ENCODE results near the gene CPTP. TPM values are rescaled to one million over a fixed set of nuclear protein-coding genes. Genes with fewer than 3 reads are reported as not detected.

CPTP gene
- total and polyA plus RNA-seq, 2 of the 13 experiments (the other 11 are each of a cell fraction or from before 2014, with no cell fraction given) = 5.5 to 9.3 TPM

DNA sequence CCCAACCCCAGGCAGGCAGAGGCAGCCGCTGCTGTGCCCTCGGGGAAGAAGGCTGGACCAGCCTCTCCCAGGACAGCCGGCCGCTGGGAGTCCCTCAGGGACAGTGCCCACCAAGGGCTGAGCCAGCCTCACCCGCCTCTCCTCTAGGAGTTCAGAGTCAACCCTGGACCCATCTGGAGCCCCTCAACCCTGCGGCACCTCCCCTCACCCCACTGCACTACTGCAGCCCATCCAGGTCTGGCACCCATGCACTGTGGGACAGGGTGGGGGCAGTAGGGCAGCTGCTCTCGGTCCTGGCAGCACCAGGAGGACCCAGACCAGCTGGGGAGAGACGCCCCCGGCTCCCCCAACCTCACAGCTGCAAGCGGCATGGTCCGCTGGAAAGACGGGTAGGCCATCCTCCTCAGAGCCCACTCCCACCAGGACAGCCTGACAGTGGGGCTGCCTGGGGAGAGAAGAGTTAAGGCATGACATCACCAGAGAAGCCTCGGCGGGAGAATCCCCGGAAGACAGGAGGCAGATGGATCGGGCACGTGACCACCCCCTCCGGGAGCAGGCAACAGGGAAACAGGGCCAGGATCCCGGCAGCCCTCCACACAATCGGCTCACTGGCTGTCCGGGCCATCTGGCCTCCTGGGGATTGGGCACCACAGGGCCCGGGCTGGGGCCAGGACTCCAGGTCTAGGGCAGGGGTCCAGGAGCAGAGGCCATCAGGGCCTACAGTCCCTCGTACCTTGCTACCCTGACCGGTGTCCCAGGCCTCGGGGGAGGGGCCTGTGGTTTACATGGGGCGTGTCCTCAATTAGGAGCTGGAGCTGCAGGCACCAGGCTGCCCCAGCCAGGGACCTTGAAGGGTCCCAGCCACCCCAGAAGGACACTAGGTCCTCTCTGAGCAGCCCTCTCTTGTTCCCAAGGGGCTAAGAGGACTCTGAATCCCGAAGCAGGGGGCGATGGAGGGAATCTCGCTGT, 20.0 kb upstream of the CPTP start (continued):
- TF ChIP-seq, protein P1, sequence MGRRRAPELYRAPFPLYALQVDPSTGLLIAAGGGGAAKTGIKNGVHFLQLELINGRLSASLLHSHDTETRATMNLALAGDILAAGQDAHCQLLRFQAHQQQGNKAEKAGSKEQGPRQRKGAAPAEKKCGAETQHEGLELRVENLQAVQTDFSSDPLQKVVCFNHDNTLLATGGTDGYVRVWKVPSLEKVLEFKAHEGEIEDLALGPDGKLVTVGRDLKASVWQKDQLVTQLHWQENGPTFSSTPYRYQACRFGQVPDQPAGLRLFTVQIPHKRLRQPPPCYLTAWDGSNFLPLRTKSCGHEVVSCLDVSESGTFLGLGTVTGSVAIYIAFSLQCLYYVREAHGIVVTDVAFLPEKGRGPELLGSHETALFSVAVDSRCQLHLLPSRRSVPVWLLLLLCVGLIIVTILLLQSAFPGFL (CRISPR knock-in tag; IDR thresholded peaks at IDR 0.05) = no peak
- TF ChIP-seq TGIF2 (CRISPR knock-in tag; IDR thresholded peaks at IDR 0.05) = no peak
- TF ChIP-seq, protein P2, sequence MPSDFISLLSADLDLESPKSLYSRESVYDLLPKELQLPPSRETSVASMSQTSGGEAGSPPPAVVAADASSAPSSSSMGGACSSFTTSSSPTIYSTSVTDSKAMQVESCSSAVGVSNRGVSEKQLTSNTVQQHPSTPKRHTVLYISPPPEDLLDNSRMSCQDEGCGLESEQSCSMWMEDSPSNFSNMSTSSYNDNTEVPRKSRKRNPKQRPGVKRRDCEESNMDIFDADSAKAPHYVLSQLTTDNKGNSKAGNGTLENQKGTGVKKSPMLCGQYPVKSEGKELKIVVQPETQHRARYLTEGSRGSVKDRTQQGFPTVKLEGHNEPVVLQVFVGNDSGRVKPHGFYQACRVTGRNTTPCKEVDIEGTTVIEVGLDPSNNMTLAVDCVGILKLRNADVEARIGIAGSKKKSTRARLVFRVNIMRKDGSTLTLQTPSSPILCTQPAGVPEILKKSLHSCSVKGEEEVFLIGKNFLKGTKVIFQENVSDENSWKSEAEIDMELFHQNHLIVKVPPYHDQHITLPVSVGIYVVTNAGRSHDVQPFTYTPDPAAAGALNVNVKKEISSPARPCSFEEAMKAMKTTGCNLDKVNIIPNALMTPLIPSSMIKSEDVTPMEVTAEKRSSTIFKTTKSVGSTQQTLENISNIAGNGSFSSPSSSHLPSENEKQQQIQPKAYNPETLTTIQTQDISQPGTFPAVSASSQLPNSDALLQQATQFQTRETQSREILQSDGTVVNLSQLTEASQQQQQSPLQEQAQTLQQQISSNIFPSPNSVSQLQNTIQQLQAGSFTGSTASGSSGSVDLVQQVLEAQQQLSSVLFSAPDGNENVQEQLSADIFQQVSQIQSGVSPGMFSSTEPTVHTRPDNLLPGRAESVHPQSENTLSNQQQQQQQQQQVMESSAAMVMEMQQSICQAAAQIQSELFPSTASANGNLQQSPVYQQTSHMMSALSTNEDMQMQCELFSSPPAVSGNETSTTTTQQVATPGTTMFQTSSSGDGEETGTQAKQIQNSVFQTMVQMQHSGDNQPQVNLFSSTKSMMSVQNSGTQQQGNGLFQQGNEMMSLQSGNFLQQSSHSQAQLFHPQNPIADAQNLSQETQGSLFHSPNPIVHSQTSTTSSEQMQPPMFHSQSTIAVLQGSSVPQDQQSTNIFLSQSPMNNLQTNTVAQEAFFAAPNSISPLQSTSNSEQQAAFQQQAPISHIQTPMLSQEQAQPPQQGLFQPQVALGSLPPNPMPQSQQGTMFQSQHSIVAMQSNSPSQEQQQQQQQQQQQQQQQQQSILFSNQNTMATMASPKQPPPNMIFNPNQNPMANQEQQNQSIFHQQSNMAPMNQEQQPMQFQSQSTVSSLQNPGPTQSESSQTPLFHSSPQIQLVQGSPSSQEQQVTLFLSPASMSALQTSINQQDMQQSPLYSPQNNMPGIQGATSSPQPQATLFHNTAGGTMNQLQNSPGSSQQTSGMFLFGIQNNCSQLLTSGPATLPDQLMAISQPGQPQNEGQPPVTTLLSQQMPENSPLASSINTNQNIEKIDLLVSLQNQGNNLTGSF (CRISPR knock-in tag; IDR thresholded peaks at IDR 0.05) = no peak
- TF ChIP-seq, protein P3, sequence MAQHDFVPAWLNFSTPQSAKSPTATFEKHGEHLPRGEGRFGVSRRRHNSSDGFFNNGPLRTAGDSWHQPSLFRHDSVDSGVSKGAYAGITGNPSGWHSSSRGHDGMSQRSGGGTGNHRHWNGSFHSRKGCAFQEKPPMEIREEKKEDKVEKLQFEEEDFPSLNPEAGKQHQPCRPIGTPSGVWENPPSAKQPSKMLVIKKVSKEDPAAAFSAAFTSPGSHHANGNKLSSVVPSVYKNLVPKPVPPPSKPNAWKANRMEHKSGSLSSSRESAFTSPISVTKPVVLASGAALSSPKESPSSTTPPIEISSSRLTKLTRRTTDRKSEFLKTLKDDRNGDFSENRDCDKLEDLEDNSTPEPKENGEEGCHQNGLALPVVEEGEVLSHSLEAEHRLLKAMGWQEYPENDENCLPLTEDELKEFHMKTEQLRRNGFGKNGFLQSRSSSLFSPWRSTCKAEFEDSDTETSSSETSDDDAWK (CRISPR knock-in tag; IDR thresholded peaks at IDR 0.05) = no peak
- TF ChIP-seq POLR2AphosphoS5 (IDR thresholded peaks at IDR 0.05; ENCODE audit: low read depth, low read length) = no peak
- TF ChIP-seq, protein P4, sequence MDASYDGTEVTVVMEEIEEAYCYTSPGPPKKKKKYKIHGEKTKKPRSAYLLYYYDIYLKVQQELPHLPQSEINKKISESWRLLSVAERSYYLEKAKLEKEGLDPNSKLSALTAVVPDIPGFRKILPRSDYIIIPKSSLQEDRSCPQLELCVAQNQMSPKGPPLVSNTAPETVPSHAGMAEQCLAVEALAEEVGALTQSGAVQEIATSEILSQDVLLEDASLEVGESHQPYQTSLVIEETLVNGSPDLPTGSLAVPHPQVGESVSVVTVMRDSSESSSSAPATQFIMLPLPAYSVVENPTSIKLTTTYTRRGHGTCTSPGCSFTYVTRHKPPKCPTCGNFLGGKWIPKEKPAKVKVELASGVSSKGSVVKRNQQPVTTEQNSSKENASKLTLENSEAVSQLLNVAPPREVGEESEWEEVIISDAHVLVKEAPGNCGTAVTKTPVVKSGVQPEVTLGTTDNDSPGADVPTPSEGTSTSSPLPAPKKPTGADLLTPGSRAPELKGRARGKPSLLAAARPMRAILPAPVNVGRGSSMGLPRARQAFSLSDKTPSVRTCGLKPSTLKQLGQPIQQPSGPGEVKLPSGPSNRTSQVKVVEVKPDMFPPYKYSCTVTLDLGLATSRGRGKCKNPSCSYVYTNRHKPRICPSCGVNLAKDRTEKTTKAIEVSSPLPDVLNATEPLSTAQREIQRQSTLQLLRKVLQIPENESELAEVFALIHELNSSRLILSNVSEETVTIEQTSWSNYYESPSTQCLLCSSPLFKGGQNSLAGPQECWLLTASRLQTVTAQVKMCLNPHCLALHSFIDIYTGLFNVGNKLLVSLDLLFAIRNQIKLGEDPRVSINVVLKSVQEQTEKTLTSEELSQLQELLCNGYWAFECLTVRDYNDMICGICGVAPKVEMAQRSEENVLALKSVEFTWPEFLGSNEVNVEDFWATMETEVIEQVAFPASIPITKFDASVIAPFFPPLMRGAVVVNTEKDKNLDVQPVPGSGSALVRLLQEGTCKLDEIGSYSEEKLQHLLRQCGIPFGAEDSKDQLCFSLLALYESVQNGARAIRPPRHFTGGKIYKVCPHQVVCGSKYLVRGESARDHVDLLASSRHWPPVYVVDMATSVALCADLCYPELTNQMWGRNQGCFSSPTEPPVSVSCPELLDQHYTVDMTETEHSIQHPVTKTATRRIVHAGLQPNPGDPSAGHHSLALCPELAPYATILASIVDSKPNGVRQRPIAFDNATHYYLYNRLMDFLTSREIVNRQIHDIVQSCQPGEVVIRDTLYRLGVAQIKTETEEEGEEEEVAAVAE (CRISPR knock-in tag; IDR thresholded peaks at IDR 0.05; ENCODE audit: borderline replicate concordance) = no peak
- TF ChIP-seq NFRKB (IDR thresholded peaks at IDR 0.05) = no peak
- TF ChIP-seq, protein P5, sequence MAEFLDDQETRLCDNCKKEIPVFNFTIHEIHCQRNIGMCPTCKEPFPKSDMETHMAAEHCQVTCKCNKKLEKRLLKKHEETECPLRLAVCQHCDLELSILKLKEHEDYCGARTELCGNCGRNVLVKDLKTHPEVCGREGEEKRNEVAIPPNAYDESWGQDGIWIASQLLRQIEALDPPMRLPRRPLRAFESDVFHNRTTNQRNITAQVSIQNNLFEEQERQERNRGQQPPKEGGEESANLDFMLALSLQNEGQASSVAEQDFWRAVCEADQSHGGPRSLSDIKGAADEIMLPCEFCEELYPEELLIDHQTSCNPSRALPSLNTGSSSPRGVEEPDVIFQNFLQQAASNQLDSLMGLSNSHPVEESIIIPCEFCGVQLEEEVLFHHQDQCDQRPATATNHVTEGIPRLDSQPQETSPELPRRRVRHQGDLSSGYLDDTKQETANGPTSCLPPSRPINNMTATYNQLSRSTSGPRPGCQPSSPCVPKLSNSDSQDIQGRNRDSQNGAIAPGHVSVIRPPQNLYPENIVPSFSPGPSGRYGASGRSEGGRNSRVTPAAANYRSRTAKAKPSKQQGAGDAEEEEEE (CRISPR knock-in tag; IDR thresholded peaks at IDR 0.05; ENCODE audit: borderline replicate concordance) = no peak
- no peak for TF ChIP-seq RBM22 (optimal IDR thresholded peaks at IDR 0.05; ENCODE audit: low read length)
- no peak for TF ChIP-seq ZNF136 (CRISPR knock-in tag; IDR thresholded peaks at IDR 0.05; ENCODE audit: low read depth)
- no peak for TF ChIP-seq ZBTB20 (CRISPR knock-in tag; IDR thresholded peaks at IDR 0.05; ENCODE audit: borderline replicate concordance, low read depth)
- no peak for TF ChIP-seq ZNF24 (IDR thresholded peaks at IDR 0.05)
- no peak for TF ChIP-seq ZSCAN9 (CRISPR knock-in tag; IDR thresholded peaks at IDR 0.05; ENCODE audit: borderline replicate concordance)
- TF ChIP-seq GABPB1 (CRISPR knock-in tag; IDR thresholded peaks at IDR 0.05) = peak; percentile 82
